Right kidney (tissue), 1 donor: Measurements from ENCODE around the gene PDXK.

Experiments
- DNase-seq: peaks from one replicate; pipeline ENCODE4 v3.0.0-alpha.2; 2016

The PDXK gene

DNA sequence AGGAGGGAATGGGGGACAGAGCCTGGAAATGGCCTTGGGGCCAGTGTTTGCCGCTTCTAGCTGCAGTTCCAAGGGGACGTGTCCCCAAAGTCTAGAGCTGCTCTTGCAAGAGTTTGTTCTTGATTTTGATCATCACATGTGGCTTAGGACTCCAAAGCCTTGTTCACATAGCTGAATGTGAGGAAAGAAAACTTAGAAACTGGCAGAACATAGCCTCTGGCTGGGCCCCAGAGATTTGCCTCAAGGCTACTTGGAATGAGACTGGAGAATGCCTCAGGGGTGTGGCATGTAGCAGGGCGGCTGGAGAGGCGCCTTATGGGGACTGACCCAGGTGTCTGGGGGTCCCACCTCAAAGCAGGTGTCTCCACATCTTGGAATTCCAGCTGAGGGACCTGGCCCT, 2.3 kb downstream of the PDXK start:
- no peak for DNase-seq

DNA sequence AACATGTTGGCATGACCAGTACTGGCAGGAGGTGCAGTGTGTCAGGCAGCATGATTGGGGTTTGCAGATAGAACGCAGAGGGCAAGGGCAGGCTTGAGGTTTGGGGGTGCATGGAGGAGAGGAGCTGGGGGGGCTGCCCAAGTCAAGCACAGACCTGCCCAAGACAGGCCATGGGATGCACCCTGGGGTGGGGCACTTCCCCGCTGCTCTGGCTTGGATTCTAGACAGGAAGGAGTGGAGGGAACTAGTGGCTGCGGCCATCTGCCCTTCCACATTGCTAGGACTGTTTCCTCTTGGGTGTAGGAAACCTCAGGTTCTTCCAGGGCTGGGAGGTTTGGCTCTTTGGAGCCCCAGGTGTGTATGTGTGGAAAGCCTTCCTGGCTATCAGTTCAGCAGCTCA, 3.0 kb downstream of the PDXK start:
- no peak for DNase-seq

DNA sequence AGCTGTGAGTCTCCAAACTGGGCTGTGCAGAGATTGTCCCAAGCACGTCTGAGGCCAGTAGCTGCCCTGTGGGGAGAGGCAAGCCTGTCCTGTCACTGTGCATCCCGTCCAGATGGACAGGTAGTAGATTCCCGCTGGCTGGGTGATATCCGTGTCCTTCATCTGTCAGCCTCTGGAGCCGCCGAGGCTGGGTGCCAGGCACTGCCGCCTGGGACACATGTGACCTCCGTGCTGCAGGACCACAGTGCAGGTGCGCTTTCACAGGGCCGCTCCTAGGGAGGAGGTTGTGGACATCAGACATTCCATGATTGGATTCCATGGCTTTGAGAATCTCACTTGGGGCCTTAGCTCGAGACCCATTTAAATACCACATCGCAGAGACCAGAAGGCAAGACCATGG, 4.7 kb downstream of the PDXK start:
- DNase-seq, result no peak

DNA sequence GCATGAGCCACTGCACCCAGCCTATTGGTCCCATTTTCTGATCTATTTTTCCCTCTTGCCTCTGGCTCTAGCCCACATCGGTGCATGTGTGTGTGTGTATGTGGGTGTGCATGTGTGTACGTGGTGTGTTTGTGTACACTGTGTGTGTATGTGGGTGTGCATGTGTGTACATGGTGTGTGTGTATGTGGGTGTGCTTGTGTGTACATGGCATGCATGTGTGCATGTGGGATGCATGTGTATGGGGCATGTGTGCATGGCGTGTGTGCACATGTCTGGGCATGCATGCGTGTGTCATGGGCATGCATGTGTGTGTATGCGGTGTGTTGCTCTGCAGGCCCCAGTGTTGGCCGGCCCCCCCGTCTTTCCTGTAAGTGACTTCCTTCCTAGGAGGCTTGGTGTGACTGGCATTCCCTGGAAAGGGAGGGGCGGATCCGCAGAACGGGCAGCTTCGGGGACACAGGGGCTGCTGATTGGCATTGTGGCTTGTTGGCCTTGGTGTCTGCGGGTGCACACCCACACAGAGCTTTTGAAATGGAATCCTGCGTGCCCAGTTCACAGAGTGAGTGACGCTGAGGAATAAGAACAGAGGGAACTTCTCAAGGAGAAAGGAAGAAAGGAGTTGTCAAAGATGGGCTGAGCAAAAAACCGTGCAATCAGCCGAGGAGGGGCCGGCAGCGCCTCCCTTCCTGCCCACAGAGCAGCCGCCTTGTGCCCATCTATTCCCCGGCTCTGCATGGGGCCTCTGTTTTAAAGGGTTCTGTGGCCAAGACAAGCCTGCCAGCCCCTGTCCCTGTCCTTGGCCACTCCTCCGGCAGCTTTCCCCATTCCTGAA, 8.0 kb downstream of the PDXK start:
- DNase-seq, result no peak

DNA sequence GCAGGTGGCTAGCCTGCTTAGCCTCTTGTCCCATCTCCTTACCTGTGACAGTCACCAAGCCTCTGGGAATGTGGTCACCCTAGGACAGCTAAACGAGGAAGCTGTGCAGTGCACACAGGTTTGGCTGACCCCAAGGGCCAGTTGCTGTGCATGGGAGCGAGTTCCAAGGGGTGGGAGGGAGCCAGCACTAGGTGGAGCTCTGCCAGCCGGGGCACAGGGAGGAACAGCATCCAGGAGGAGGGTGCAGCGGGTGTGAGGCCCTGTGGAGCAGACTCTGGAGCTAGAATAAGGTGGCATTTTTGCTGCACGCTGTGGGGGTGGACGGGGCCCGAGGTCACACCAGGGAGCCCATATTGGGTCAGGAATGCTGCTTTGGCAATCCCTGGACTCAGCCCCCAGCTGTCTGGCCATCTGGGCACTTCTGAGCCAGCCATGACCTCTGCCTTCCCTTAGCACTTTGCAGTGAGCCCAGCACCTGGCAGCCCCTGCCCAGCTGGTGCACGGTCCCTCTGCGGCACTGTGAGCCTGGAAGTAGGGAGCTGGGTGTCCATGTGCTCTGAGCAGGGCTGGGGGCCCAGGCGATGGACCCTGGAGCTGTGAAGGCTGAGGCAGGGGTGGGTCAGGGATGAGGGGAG, 8.7 kb downstream of the PDXK start:
- DNase-seq, result no peak

DNA sequence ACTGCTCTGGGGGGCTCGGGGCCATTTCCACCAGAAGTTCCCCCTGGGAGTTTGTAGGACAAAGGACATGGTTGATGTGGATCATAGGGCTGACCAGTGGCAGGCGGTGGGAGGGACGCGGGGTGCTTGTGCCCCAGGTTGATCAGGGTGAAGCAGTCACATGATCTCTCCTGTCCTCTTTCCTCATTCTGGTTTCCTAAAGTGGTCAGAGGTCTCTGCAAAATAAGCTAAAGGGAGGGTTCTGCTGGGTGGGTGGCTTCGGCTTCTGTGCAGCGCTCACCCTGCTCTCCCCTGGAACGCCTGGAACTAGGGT, 9.2 kb downstream of the PDXK start:
- DNase-seq, result no peak

DNA sequence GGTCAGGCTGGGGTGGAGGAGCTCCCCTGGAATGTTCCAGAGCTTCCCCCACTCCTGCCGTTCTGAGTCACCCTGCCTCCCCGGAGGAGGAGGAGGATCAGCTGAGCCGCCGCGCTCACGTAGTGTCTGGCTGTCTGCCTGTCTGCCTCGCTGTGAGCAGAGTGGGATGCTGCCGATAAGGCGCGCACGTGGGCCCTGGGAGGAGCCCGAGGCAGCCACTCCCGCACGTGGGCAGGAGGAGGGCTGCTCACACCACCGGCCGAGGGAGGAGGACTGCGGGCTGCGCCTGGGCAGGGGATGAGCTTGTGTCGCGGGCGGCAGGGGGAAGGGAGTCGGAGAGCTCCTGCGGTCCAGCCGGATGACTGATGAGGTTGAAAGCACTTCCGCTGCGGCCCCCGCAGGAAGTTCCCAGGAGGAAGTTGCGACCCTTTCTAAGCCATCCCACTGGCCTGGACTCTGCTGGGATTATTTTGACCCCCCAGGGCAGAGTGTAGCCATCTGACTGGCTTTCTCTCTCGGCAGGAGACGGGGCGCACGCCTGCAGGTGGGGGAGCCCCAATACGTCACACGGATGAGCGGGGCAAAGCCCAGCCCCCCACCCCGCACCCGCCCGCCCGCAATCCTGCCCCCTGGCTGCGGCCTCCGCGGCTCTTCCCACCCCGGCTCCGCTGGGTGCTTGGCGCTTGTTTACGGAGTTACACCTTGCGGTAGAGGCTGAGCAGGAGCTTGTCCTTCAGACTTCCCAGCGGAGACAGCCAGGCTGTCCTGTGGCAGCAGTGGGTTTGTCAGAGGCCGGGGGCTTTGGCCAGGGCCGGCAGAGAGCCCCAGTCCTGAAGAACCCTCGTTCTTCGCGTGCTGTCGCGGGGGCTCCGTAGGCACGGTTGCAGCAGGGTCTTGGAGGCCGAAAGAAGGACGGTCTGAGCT, 9.8 kb downstream of the PDXK start:
- DNase-seq, result peak; percentile 89

DNA sequence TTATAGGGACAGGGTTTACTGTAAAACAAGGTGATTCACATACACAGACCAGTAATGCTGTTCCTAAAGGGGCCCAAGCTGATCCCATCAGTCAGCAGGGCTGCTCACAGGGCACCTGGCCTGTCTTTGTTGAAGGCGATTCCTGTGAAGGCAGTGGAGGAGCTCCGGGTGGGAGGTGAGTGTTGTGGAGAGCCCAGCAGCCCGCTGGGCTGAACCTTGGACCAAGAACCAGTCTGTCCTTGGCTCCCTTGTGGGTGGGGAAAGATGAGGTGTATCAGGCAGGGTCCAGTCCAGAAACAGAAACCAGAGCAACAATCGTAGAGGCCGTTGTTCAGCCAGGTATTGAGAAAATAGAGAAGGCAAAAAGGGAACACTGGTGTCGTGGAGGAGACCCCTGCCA, 12.5 kb downstream of the PDXK start:
- no peak for DNase-seq

DNA sequence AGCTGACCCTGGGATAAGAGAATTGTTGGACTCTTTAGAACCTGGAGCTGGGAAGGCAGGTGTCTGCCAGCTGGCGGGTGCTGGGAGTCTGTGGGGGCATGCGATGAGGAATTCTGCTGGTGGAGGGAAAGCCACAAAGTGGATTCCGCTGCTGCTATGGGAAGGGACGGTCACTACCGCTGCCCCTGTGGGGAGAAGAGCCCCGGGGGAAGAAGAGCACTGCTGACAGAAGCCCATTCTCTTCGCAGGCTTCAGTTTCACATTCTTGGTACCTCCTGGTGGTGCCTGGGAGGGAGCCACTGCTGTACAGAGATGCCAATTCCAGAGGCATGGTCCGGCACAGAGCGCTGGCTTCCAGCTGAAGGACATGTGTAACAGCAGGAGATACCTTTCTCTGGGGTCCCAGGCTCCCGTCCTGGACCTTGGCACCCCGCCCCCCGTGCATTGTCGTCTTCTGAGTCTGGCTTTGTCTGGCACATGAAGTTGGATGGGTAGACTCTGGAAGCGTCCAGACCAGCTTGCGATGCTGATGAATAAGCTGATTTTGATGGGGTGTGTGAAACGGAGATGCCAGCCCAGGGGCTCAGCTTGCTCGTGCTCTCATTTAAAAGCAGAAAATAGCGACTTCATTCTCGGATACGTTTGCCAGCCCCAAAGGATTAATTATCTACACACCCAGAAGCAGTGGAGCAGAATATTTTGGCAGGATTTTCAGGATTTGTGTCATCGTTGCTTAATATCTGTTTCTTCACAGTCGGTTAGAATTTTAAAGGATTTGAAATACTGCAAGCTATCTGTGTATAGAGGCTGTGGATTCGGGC, 13.2 kb downstream of the PDXK start:
- no peak for DNase-seq

DNA sequence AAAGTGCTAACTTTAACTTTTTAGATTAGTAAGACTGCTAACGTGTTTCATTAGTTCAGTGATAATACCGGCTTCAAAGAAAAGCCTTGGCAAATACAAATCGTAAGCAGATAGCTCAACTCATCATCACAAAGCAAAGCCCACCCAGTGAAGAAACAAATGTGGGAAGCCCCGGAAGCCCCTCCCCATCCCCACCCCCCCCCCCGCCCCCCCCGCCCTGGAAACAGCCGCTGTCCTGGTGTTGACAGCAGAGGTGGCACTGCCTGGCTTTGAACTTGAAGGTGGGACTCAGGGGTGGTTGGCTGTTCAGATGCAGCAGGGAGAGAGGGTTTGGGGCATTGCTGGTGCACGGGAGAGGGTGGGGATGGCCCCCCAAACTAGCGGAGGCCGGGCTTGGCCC, 14.1 kb downstream of the PDXK start:
- no peak for DNase-seq

DNA sequence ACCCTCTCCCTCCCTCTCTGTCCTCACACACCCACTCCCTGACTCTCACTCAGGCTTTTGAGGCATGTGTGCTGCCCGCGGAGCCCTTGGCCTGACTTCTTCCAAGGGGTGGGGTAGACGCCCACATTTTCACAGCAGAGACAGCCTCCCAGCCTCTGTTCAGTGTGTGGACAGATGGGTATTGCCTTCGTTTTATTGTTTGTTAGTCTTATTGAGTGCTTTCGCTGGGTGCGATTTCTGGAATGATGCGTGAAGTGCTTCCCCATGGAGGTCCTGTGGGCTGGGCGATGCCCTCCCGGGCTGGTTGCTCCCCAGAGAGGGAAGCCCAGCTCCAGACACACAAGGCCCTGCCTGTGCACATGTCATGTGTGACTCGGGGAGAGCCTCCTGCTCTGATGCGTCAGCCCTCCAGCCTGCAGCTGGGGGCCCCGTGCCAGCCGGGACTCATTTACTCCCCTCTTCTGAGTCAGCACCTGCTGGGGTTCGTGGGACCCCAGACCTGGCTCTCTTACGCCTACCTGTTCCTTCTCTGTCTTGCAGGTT, 14.7 kb downstream of the PDXK start:
- DNase-seq, result no peak

DNA sequence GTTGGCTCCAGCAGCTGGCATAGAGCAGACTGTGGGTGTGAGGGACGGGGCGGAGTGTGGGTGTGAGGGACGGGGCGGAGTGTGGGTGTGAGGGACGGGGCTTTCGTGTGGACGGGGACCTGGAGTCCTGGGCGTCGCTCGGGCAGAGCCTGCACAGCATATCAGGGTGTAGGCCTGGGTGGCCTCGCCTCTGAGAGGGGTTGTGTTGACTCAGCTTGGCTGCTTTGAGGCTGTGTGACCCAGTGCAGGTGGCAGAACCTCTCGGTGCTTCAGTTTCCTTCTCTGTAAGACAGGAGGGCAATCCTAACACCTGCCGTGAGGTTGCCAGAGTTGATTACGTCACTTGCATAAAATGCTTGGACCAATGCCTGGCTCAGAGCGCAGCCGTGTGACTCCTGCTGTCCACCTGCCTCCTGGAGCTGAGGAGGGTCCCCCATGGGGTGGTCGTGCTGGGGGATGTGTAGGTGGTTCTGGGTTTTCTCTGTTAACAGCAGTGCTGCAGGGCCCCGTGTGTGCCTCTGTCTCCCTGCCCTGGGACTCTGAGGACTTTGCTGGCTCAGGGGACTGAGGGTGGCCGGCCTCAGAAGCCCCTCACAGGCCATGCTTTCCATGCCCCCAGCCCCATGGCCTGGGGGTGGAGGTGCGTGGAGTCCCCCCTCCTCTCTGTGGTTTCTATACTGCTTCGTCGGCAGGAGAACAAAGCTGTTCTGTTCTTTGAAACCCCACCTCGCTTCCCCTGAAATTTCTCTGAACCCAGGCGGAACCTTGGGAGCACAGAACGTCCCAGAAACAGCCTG, 15.4 kb downstream of the PDXK start:
- DNase-seq, result no peak

DNA sequence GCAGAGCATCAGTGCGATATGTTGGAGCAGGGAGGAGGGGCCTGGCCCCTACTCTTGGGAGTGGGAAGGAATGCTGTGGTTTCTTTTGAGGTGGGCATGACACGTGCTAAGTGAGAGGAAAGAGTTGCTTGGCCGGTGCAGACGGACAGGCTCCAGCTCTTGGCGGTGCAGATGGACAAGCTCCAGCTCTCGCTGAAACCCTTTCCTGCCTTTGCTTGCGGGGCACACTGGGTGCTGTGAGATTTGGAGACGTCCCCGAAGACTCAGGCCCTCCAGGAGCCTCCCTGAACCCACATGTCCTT, 15.9 kb downstream of the PDXK start:
- no peak for DNase-seq

DNA sequence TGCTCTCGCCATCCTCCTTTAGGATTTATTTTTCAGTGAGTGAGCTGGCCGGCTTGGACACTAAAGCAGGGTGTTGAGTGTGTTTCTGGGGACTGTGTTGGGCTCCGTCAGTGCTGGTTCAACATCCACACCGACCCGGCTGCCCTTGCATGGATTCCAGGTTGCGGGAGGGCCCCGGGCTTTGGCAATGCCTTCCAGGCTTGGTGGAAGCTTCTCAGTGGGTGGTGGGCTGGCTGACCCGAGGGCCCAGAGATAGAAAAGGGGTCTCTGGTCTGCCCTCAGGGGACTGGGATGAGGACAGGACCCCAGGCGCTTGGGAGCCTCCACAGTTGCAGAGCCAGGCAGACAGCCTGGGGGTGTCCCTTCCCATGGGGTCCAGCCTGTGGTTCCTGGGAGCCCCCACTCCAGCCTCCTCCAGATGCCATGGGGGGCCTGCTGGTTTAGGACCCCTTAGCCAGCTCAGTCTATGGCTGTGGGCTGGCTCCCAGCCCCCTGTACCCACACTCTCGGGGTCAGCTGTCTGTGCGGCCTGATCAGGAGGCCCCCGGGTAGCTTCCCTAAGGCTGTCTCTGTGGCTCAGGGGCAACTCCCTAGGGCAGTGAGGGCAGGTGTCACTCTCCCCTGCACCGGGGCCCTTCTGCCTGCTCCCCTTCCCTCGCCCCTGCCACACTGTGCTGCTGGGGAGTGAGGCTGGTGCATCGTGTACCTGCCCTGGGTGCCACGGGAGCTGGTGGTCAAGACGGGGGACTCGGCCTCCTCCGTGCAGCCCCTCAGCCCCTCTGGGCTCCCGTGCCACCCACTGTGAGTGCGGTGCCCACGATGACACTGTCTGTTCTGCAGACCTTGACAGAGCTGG, 16.5 kb downstream of the PDXK start:
- no peak for DNase-seq

DNA sequence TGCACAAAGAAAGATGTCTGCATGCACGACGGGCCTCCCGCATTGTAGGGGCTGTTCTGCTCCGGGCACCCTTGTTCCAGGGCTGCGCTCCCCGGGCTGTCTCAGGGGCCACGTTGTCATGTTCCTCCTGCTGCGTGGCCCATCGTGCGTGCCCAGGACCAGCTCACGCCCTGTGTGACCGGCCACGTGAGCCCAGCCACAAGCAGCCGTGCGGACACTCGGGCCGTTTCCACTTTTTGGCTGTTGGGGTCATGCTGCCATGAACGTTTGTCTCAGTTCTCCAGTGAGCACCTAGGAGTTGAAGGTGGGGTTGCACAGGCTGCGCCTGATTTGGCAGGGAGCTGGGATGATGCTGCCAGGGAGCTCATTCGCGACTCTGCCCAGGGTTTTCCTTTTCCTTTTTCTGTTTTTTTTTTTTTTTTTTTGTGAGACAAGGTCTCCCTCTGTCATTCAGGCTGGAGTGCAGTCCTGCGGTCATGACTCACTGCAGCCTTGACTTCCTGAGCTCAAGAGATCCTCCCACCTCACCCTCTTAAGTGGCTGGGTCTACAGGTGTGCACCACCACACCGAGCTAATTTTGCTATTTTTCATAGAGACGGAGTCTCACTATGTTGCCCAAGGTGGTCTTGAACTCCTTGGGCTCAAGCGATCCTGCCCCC, 17.4 kb downstream of the PDXK start:
- DNase-seq, result no peak

DNA sequence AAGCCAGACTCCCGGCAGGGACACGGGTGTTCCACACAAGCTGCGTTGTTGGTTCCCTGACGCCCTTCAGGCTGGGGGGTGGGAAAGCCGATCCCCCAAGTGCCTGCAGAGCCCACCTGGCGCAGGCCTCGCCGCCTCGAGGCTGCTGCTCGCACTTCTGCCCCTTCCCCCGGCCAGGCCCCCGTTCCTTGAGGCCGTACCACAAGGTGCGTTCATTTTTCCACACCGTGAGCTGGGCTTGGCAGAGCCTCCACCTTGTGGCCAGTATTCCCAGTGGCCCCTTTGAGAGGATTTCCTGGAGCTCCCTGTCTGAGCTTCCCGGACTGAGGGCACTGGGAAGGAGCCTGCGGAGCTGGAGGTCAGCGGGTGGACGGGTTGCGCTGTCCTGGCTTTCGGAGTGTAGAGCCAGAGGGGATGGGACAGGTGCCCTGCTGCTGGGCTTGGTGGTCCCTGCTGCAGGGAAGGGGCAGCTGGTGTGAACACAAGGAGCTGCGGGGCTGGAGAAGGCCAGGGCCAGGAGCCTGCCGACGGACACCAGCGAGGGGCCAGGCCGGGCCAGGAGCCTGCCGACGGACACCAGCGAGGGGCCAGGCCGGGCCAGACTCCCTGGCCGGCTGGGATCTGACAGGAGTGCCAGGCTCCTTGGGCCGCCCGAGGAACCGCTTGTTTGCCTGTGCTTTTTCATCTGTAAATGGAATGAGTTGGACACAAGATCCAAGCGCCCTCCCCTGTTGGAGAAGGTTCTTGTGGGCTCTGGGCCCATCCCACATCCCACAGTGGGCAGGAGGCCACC, 18.4 kb downstream of the PDXK start:
- DNase-seq, result peak; percentile 45

DNA sequence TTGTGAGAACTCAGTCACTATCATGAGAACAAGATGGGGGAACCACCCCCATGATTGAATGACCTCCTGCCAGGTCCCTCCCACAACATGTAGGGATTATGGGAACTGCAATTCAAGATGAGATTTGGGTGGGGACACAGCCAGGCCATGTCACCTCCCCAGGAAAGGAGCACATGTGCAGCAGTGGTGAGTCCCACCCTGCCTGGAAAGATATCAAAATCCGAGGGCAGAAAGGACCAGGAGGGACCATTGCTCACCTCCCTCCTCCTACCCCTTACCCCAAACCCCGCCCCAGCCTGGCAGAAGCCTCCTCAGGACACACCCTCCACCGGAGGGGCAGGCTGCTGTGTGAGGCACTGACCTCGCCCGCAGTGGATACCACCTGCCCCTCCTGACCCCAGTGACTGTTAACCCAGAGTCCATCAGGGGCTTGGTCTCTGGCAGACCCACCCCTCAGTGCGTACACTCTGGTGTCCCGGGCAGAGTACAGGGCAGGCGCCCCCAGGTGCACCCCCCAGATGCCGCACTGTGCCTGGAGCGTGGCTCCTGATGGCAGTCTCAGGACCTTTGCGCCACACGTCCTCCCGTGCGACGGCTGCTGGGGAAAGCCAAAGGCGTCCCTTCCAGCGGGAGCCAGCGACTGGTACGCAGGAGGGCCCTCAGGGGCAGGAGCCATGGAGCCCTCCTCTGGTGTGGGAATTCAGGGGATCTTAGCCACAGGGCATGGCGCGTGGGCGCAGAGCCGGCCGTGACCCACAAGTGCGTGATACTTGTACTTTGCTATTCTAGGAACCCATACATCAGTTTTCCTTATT, 20.9 kb downstream of the PDXK start:
- peak; percentile 49 for DNase-seq
